ENCODE results near the gene ARFGEF2.
A peak's percentile ranks its signal among the peaks of the same experiment; 100 is the strongest.

ARFGEF2 gene

GRCh38 chr20:48899881-48900280 lies 21.6 kb upstream of the ARFGEF2 start:
- Histone ChIP-seq H3K4me2 (ENCODE audit: low read length, poor library complexity, severe bottlenecking) (no peak overlapping the region), H3K4me1 (ENCODE audit: control insufficient read depth, insufficient read depth, low read depth, low read length) (peaks cover 7% of the 10 kb centered on the region), H3K27ac (ENCODE audit: low read length, poor library complexity, severe bottlenecking) (no peak overlapping the region), H2BK5ac (ENCODE audit: low read depth, low read length, poor library complexity, severe bottlenecking) (no peak overlapping the region), H3K36me3 (ENCODE audit: control insufficient read depth in 1 of 2, insufficient read depth in 2 of 2, low read depth in 1 of 2, low read length in 2 of 2) (no peaks in the 10 kb centered on the region), H2AFZ (ENCODE audit: low read depth, low read length) (no peak overlapping the region), H3K23ac (ENCODE audit: low read length in 2 of 2) (no peak overlapping the region), H2BK120ac (ENCODE audit: low read depth, low read length) (no peak overlapping the region), H2BK12ac (ENCODE audit: low read length in 2 of 2) (no peak overlapping the region), H2BK15ac (ENCODE audit: low read depth, poor library complexity, severe bottlenecking) (no peak overlapping the region), H3K27me3 (ENCODE audit: control insufficient read depth in 1 of 2, insufficient read depth in 1 of 2, low read length in 2 of 2) (peaks cover 0 to 49% of the 10 kb centered on the region in 2 experiments), H4K8ac (ENCODE audit: low read length) (no peak overlapping the region), H4K91ac (ENCODE audit: low read length) (no peak overlapping the region), H3K9ac (ENCODE audit: low read length) (no peak overlapping the region), H3K18ac (ENCODE audit: low read depth in 1 of 2, low read length in 2 of 2) (no peak overlapping the region), H3K4ac (ENCODE audit: low read depth in 1 of 2, low read length in 2 of 2) (no peak overlapping the region), H3K14ac (ENCODE audit: low read length in 2 of 2) (no peak overlapping the region), H3K9me3 (ENCODE audit: control insufficient read depth, low read length) (no peaks in the 10 kb centered on the region), H3K79me1 (replicated peaks; ENCODE audit: low read length, poor library complexity, severe bottlenecking) (no peaks in the 10 kb centered on the region), H2AK5ac (ENCODE audit: low read length, severe bottlenecking) (no peak overlapping the region), H3K4me3 (ENCODE audit: insufficient read depth in 1 of 2, low read depth in 1 of 2, low read length in 2 of 2) (no peak overlapping the region)
- no peak for DNase-seq

- Histone ChIP-seq H3K23ac (ENCODE audit: low read length in 2 of 2) (no peak overlapping the region), H3K9ac (ENCODE audit: low read length) (no peak overlapping the region), H3K79me1 (replicated peaks; ENCODE audit: low read length, poor library complexity, severe bottlenecking) (no peaks in the 10 kb centered on the region), H3K27me3 (ENCODE audit: control insufficient read depth in 1 of 2, insufficient read depth in 1 of 2, low read length in 2 of 2) (peaks cover 0 to 50% of the 10 kb centered on the region in 2 experiments), H3K4me3 (ENCODE audit: insufficient read depth in 1 of 2, low read depth in 1 of 2, low read length in 2 of 2) (no peak overlapping the region), H3K9me3 (ENCODE audit: control insufficient read depth, low read length) (no peaks in the 10 kb centered on the region), H3K4me2 (ENCODE audit: low read length, poor library complexity, severe bottlenecking) (no peak overlapping the region), H2BK12ac (ENCODE audit: low read length in 2 of 2) (no peak overlapping the region), H3K14ac (ENCODE audit: low read length in 2 of 2) (no peak overlapping the region), H4K8ac (ENCODE audit: low read length) (no peak overlapping the region), H3K27ac (ENCODE audit: low read length, poor library complexity, severe bottlenecking) (no peak overlapping the region), H3K4me1 (ENCODE audit: control insufficient read depth, insufficient read depth, low read depth, low read length) (peaks cover 7% of the 10 kb centered on the region), H2BK15ac (ENCODE audit: low read depth, poor library complexity, severe bottlenecking) (no peak overlapping the region), H2AK5ac (ENCODE audit: low read length, severe bottlenecking) (no peak overlapping the region), H3K18ac (ENCODE audit: low read depth in 1 of 2, low read length in 2 of 2) (no peak overlapping the region), H2BK5ac (ENCODE audit: low read depth, low read length, poor library complexity, severe bottlenecking) (no peak overlapping the region), H2BK120ac (ENCODE audit: low read depth, low read length) (no peak overlapping the region), H3K36me3 (ENCODE audit: control insufficient read depth in 1 of 2, insufficient read depth in 2 of 2, low read depth in 1 of 2, low read length in 2 of 2) (no peaks in the 10 kb centered on the region), H2AFZ (ENCODE audit: low read depth, low read length) (no peak overlapping the region), H4K91ac (ENCODE audit: low read length) (no peak overlapping the region), H3K4ac (ENCODE audit: low read depth in 1 of 2, low read length in 2 of 2) (no peak overlapping the region)
- WGBS, result 92% methylated on average over 3 of the region's 4 CpGs
- DNase-seq, result no peak
These were observed 20.2 kb upstream of the ARFGEF2 start for GRCh38 chr20:48901326-48901725.

- no peaks in the 10 kb centered on the region for H3K36me3 ChIP-seq (ENCODE audit: control insufficient read depth in 1 of 2, insufficient read depth in 2 of 2, low read depth in 1 of 2, low read length in 2 of 2)
- H3K9ac ChIP-seq (ENCODE audit: low read length), result no peak overlapping the region
- no peak overlapping the region for H3K4me2 ChIP-seq (ENCODE audit: low read length, poor library complexity, severe bottlenecking)
- no peak overlapping the region for H2BK5ac ChIP-seq (ENCODE audit: low read depth, low read length, poor library complexity, severe bottlenecking)
- DNase-seq, result no peak
- H2BK15ac ChIP-seq (ENCODE audit: low read depth, poor library complexity, severe bottlenecking), result no peak overlapping the region
- no peak overlapping the region for H3K14ac ChIP-seq (ENCODE audit: low read length in 2 of 2)
- H3K4me1 ChIP-seq (ENCODE audit: control insufficient read depth, insufficient read depth, low read depth, low read length), result peaks cover 3% of the 10 kb centered on the region
- no peak overlapping the region for H3K4ac ChIP-seq (ENCODE audit: low read depth in 1 of 2, low read length in 2 of 2)
- H3K18ac ChIP-seq (ENCODE audit: low read depth in 1 of 2, low read length in 2 of 2), result no peak overlapping the region
- H2AK5ac ChIP-seq (ENCODE audit: low read length, severe bottlenecking), result no peak overlapping the region
- no peak overlapping the region for H2AFZ ChIP-seq (ENCODE audit: low read depth, low read length)
- H3K4me3 ChIP-seq (ENCODE audit: insufficient read depth in 1 of 2, low read depth in 1 of 2, low read length in 2 of 2), result no peak overlapping the region
- no peak overlapping the region for H2BK120ac ChIP-seq (ENCODE audit: low read depth, low read length)
- H3K23ac ChIP-seq (ENCODE audit: low read length in 2 of 2), result no peak overlapping the region
- no peak overlapping the region for H4K8ac ChIP-seq (ENCODE audit: low read length)
- peaks cover 0 to 66% of the 10 kb centered on the region in 2 experiments for H3K27me3 ChIP-seq (ENCODE audit: control insufficient read depth in 1 of 2, insufficient read depth in 1 of 2, low read length in 2 of 2)
- no peak overlapping the region for H2BK12ac ChIP-seq (ENCODE audit: low read length in 2 of 2)
- WGBS, result 79% methylated on average over 7 of the region's 10 CpGs
- peaks cover 1% of the 10 kb centered on the region for H3K9me3 ChIP-seq (ENCODE audit: control insufficient read depth, low read length)
- H4K91ac ChIP-seq (ENCODE audit: low read length), result no peak overlapping the region
- no peak overlapping the region for H3K27ac ChIP-seq (ENCODE audit: low read length, poor library complexity, severe bottlenecking)
- no peaks in the 10 kb centered on the region for H3K79me1 ChIP-seq (replicated peaks; ENCODE audit: low read length, poor library complexity, severe bottlenecking)
These were observed 17.8 kb upstream of the ARFGEF2 start for GRCh38 chr20:48903705-48904104.

GRCh38 chr20:48904566-48905296 lies 16.8 kb upstream of the ARFGEF2 start:
- peak overlapping the region; percentile 23 for H3K9ac ChIP-seq (ENCODE audit: low read length)
- no peak overlapping the region for H2AFZ ChIP-seq (ENCODE audit: low read depth, low read length)
- H3K18ac ChIP-seq (ENCODE audit: low read depth in 1 of 2, low read length in 2 of 2), result no peak overlapping the region
- peaks cover 0 to 64% of the 10 kb centered on the region in 2 experiments for H3K27me3 ChIP-seq (ENCODE audit: control insufficient read depth in 1 of 2, insufficient read depth in 1 of 2, low read length in 2 of 2)
- peak overlapping the region; percentile 35 for H3K4me2 ChIP-seq (ENCODE audit: low read length, poor library complexity, severe bottlenecking)
- no peak overlapping the region for H3K23ac ChIP-seq (ENCODE audit: low read length in 2 of 2)
- no peak overlapping the region for H2BK120ac ChIP-seq (ENCODE audit: low read depth, low read length)
- H3K79me1 ChIP-seq (replicated peaks; ENCODE audit: low read length, poor library complexity, severe bottlenecking), result no peaks in the 10 kb centered on the region
- no peaks in the 10 kb centered on the region for H3K36me3 ChIP-seq (ENCODE audit: control insufficient read depth in 1 of 2, insufficient read depth in 2 of 2, low read depth in 1 of 2, low read length in 2 of 2)
- H3K4ac ChIP-seq (ENCODE audit: low read depth in 1 of 2, low read length in 2 of 2), result no peak overlapping the region
- peaks cover 12% of the 10 kb centered on the region for H3K9me3 ChIP-seq (ENCODE audit: control insufficient read depth, low read length)
- H4K91ac ChIP-seq (ENCODE audit: low read length), result no peak overlapping the region
- WGBS, result 11% methylated on average over 11 of the region's 11 CpGs
- no peak overlapping the region for H2BK15ac ChIP-seq (ENCODE audit: low read depth, poor library complexity, severe bottlenecking)
- DNase-seq, result peak; percentile 68
- no peak overlapping the region for H3K27ac ChIP-seq (ENCODE audit: low read length, poor library complexity, severe bottlenecking)
- H3K4me3 ChIP-seq (ENCODE audit: insufficient read depth in 1 of 2, low read depth in 1 of 2, low read length in 2 of 2), result no peak overlapping the region
- no peak overlapping the region for H2BK12ac ChIP-seq (ENCODE audit: low read length in 2 of 2)
- peaks cover 3% of the 10 kb centered on the region for H3K4me1 ChIP-seq (ENCODE audit: control insufficient read depth, insufficient read depth, low read depth, low read length)
- no peak overlapping the region for H2AK5ac ChIP-seq (ENCODE audit: low read length, severe bottlenecking)
- H3K14ac ChIP-seq (ENCODE audit: low read length in 2 of 2), result no peak overlapping the region
- no peak overlapping the region for H2BK5ac ChIP-seq (ENCODE audit: low read depth, low read length, poor library complexity, severe bottlenecking)
- no peak overlapping the region for H4K8ac ChIP-seq (ENCODE audit: low read length)
